Endothelial cell of umbilical vein (primary cell): ENCODE results near the gene PLSCR1. TPM values are rescaled to one million over a fixed set of nuclear protein-coding genes. Genes with fewer than 3 reads are reported as not detected.

Experiments used
- BruUV-seq: library from RNA; stranded (reverse); fragments of 400-500 nt; replicated peaks from 2 replicates; lab custom pipeline; 2021; lab: Mats Ljungman, UMichigan
- CTCF ChIA-PET: fragments of 300-600, 350-600 bp; sonication (Branson Sonifier 250); formaldehyde crosslinking; loops from one replicate; lab custom pipeline; 2021; ENCODE audit warnings: antibody characterized with exemption, inconsistent platforms; lab: Charles Lee
- POLR2A ChIA-PET: fragments of 300-600, 350-600 bp; sonication (Branson Sonifier 250); formaldehyde crosslinking; loops from one replicate; lab custom pipeline; 2021; ENCODE audit warnings: antibody characterized with exemption, inconsistent platforms; lab: Charles Lee
- DNase-seq: peaks from one replicate; pipeline ENCODE4 v3.0.0-alpha.2; 2011; ENCODE audit warnings: low read depth, low spot score
- FAIRE-seq: peaks from 2 replicates; lab custom pipeline; 2011; peaks lifted over from hg19 to GRCh38; lab: Jason Lieb, UNC
- H2AFZ ChIP-seq: 2 replicates; pipeline ENCODE4 v1.6.0; 2012; ENCODE audit warnings: low read depth, low read length, control low read depth, inconsistent platforms
- H3K27ac ChIP-seq: 2 replicates; pipeline ENCODE4 v1.5.1; 2011; ENCODE audit warnings: low read depth, mild to moderate bottlenecking, control low read depth, low read length, moderate library complexity; ENCODE audit not compliant: insufficient read depth
- H3K27me3 ChIP-seq, 2 experiments: 2 replicates each; pipeline versions ENCODE4 v1.6.0 to v1.6.1; 2011; ENCODE audit warnings: low read length in 2 of 2, mixed read lengths in 1 of 2; ENCODE audit not compliant: control insufficient read depth in 2 of 2, insufficient read depth in 2 of 2
- H3K36me3 ChIP-seq, 2 experiments: 2 replicates in 1 of 2; 3 replicates in 1 of 2; pipeline ENCODE4 v1.5.1; 2011; ENCODE audit warnings: low read length in 2 of 2, mild to moderate bottlenecking in 1 of 2, moderate library complexity in 1 of 2; ENCODE audit not compliant: control insufficient read depth in 2 of 2, insufficient read depth in 2 of 2; ENCODE audit errors: extremely low read depth in 1 of 2
- H3K4me1 ChIP-seq: 3 replicates; pipeline ENCODE4 v1.5.1; 2011; ENCODE audit warnings: mild to moderate bottlenecking, low read length; ENCODE audit not compliant: control insufficient read depth, insufficient read depth; ENCODE audit errors: extremely low read depth
- H3K4me2 ChIP-seq: 2 replicates; pipeline ENCODE4 v1.6.1; 2011; ENCODE audit warnings: low read length, control low read depth, mixed read lengths; ENCODE audit not compliant: insufficient read depth
- H3K4me3 ChIP-seq, 3 experiments: fragments of 200-600 bp in 1 of 3; sonication (generic), shearing (Covaris generic) in 1 of 3; replicated peaks in 1 of 3; 2 replicates each; pipeline ENCODE4 v1.5.1; 2011 to 2016; ENCODE audit warnings: control low read depth in 3 of 3, low read length in 3 of 3, mild to moderate bottlenecking in 2 of 3, inconsistent platforms in 1 of 3, low read depth in 1 of 3, moderate library complexity in 1 of 3; ENCODE audit not compliant: insufficient read depth in 1 of 3
- H3K79me2 ChIP-seq: 2 replicates; pipeline ENCODE4 v1.6.0; 2012; ENCODE audit warnings: low read length, inconsistent platforms; ENCODE audit not compliant: control insufficient read depth, insufficient read depth
- H3K9ac ChIP-seq: replicated peaks from 2 replicates; pipeline ENCODE3; 2011; ENCODE audit warnings: low read length, control low read depth; ENCODE audit not compliant: insufficient read depth; ENCODE audit errors: extremely low read depth
- H3K9me1 ChIP-seq: replicated peaks from 3 replicates; pipeline ENCODE4 v1.6.0; 2011; ENCODE audit warnings: mild to moderate bottlenecking, low read length; ENCODE audit not compliant: control insufficient read depth, insufficient read depth; ENCODE audit errors: extremely low read depth
- H3K9me3 ChIP-seq: replicated peaks from 2 replicates; pipeline ENCODE4 v1.5.1; 2012; ENCODE audit warnings: low read length, inconsistent platforms; ENCODE audit not compliant: control insufficient read depth, insufficient read depth
- H4K20me1 ChIP-seq: replicated peaks from 2 replicates; pipeline ENCODE3; 2011; ENCODE audit warnings: mild to moderate bottlenecking, low read length; ENCODE audit not compliant: control insufficient read depth, insufficient read depth; ENCODE audit errors: extremely low read depth
- EZH2 ChIP-seq: IDR thresholded peaks from 2 replicates; pipeline ENCODE4 v1.6.1; 2012; ENCODE audit warnings: borderline replicate concordance, low read depth, mild to moderate bottlenecking, moderate library complexity, low read length, inconsistent platforms; ENCODE audit not compliant: severe bottlenecking
- FOS ChIP-seq: IDR thresholded peaks from 2 replicates; pipeline ENCODE4 v1.6.1; 2011; ENCODE audit warnings: mild to moderate bottlenecking, low read length, moderate library complexity, borderline replicate concordance; ENCODE audit not compliant: insufficient read depth
- GATA2 ChIP-seq: IDR thresholded peaks from 2 replicates; pipeline ENCODE4 v1.7.0; 2011; ENCODE audit warnings: low read depth, mild to moderate bottlenecking, moderate library complexity, mixed read lengths, low read length; ENCODE audit not compliant: insufficient read length, insufficient read depth
- JUN ChIP-seq: IDR thresholded peaks from 2 replicates; pipeline ENCODE4 v1.6.1; 2011; ENCODE audit warnings: borderline replicate concordance, low read depth; ENCODE audit not compliant: insufficient read length, insufficient read depth
- MYC ChIP-seq: IDR thresholded peaks from one replicate; pipeline ENCODE4 v1.6.1; 2011; ENCODE audit warnings: mild to moderate bottlenecking, low read depth, low read length
- POLR2A ChIP-seq: IDR thresholded peaks from 2 replicates; pipeline ENCODE4 v1.6.1; 2012; ENCODE audit warnings: low read depth, mild to moderate bottlenecking, control low read depth, low read length
- POLR2AphosphoS5 ChIP-seq: IDR thresholded peaks from 2 replicates; pipeline ENCODE4 v1.6.1; 2012; ENCODE audit warnings: low read depth, mild to moderate bottlenecking, control low read depth, low read length, moderate library complexity; ENCODE audit not compliant: insufficient read depth
- dilution Hi-C: fragments of 300-500 bp; cut with MboI; formaldehyde crosslinking; loops from one replicate; pipeline ENCODE4 v1.15.0; 2019; ENCODE audit warnings: low sequenced_read_pairs; ENCODE audit not compliant: extremely low pct_ligation_motif_present
- intact Hi-C: fragments of 100-400 bp; cut with micrococcal nuclease; formaldehyde crosslinking; loops from one replicate; pipeline ENCODE4 v1.10.0; 2022
- polyA plus RNA-seq, 4 experiments: library from polyadenylated mRNA; depleted of rRNA in 3 of 4; stranded (reverse) in 3 of 4; unstranded in 1 of 4; fragments of >200 nt; gene quantifications; 2 replicates each; pipeline versions ENCODE4 v1.2.1 to v1.2.3, GENCODE V29; 2011 to 2012; ENCODE audit warnings: missing spikeins in 1 of 4
- total RNA-seq: library from RNA; stranded (reverse); gene quantifications from 2 replicates; pipeline ENCODE4 v1.2.3, GENCODE V29; 2021
- TF ChIP-seq, protein P1 (sequence below), 2 donors: IDR thresholded peaks; 1 replicate in 1 of 2; 2 replicates in 1 of 2; pipeline ENCODE4 v1.5.1; 2011; ENCODE audit warnings: low read length in 2 of 2, mild to moderate bottlenecking in 2 of 2, moderate library complexity in 2 of 2, control low read depth in 1 of 2, inconsistent platforms in 1 of 2, low read depth in 1 of 2; ENCODE audit not compliant: insufficient read depth in 1 of 2; ENCODE audit errors: extremely low read depth in 1 of 2
- TF ChIP-seq, protein P2 (sequence below): IDR thresholded peaks from 2 replicates; pipeline ENCODE4 v1.6.1; 2011; ENCODE audit not compliant: insufficient read depth, insufficient read length

PLSCR1 gene
- total and polyA plus RNA-seq, 2 donors (not counting 3 experiments of a cell fraction or from before 2014, with no cell fraction given), result 53.2 to 78.7 TPM

DNA sequence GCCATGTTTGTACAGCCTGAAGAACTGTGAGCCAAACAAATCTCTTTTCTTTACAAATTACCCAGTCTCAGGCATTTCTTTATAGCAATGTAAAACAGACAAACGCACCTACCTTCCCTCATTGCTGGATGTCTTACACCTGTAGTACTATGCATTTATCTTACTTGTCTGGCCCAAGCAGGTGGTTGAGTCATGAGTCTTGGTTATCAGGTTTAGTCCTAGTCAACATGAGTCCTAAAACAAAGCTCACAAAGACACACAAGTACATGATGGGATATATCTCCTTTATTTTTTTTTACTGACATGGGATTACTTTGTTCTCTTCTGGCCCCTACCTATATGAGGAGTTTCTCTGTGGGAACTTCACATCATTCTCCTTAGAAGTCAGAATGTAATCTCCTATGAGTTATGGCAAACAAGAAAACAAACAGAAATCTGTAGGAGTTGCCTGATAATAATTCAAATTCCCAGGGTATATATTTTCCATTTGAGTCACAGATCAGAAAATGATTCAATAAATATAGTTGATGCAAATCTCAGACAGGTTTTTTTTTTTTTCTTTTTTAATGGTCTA, 41.4 kb downstream of the PLSCR1 start:
- H2AFZ ChIP-seq, result no peak overlapping the region
- no TSS peak for BruUV-seq
- FAIRE-seq, result no peak

More for the DNA sequence above, 41.4 kb downstream of the PLSCR1 start:
- H3K36me3 ChIP-seq, result no peaks in the 10 kb centered on the region
- H3K4me3 ChIP-seq, result no peak overlapping the region
- dilution Hi-C loops, result no loop called here
- intact Hi-C loops, result no loop called here
- no peaks in the 10 kb centered on the region for H3K79me2 ChIP-seq
- H3K9me1 ChIP-seq, result no peaks in the 10 kb centered on the region
- no peaks in the 10 kb centered on the region for H3K9me3 ChIP-seq
- no peaks in the 10 kb centered on the region for H4K20me1 ChIP-seq
- TF ChIP-seq JUN (no peak), EZH2 (no peak), POLR2AphosphoS5 (no peak), POLR2A (no peak), FOS (no peak), MYC (no peak), GATA2 (no peak)
- TF ChIP-seq, protein P1, sequence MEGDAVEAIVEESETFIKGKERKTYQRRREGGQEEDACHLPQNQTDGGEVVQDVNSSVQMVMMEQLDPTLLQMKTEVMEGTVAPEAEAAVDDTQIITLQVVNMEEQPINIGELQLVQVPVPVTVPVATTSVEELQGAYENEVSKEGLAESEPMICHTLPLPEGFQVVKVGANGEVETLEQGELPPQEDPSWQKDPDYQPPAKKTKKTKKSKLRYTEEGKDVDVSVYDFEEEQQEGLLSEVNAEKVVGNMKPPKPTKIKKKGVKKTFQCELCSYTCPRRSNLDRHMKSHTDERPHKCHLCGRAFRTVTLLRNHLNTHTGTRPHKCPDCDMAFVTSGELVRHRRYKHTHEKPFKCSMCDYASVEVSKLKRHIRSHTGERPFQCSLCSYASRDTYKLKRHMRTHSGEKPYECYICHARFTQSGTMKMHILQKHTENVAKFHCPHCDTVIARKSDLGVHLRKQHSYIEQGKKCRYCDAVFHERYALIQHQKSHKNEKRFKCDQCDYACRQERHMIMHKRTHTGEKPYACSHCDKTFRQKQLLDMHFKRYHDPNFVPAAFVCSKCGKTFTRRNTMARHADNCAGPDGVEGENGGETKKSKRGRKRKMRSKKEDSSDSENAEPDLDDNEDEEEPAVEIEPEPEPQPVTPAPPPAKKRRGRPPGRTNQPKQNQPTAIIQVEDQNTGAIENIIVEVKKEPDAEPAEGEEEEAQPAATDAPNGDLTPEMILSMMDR (IDR thresholded peaks at IDR 0.05; ENCODE audit: extremely low read depth in 1 of 2, insufficient read depth in 1 of 2, low read depth in 1 of 2, low read length in 2 of 2), result no peak
- TF ChIP-seq, protein P2, sequence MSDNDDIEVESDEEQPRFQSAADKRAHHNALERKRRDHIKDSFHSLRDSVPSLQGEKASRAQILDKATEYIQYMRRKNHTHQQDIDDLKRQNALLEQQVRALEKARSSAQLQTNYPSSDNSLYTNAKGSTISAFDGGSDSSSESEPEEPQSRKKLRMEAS, result no peak
- no peak overlapping the region for H3K27ac ChIP-seq
- H3K4me2 ChIP-seq, result no peak overlapping the region
- CTCF ChIA-PET, result no interaction called here
- H3K27me3 ChIP-seq, result no peaks in the 10 kb centered on the region
- no peak for DNase-seq
- POLR2A ChIA-PET, result interaction anchor here (0.7 kb wide), 1 partner anchor 242 kb away, joined by 3 read pairs; no protein-coding TSS in a partner anchor
- no peak overlapping the region for H3K9ac ChIP-seq
- H3K4me1 ChIP-seq, result peaks cover 35% of the 10 kb centered on the region
